ENCODE data around the gene C5orf52.
"Not testable (repeated sequence)": the region's sequence is repeated elsewhere in the genome, so short reads cannot be mapped to it uniquely, and the experiment has no call there.

C5orf52 gene

GRCh38 chr5:157680239-157680638, 8.9 kb downstream of the C5orf52 start:
- Histone ChIP-seq H3K9me3 (no peaks in the 10 kb centered on the region), H3K27me3 (no peaks in the 10 kb centered on the region), H3K4me3 (no peak overlapping the region), H3K36me3 (no peaks in the 10 kb centered on the region), H3K4me1 (no peaks in the 10 kb centered on the region), H3K27ac (no peak overlapping the region)
- intact Hi-C loops (cut with DNase I; ENCODE audit: low total_unique reads): no loop called here
- no peak for TF ChIP-seq CTCF (IDR thresholded peaks at IDR 0.05)
- no peak for DNase-seq

GRCh38 chr5:157681048-157681447, 9.7 kb downstream of the C5orf52 start:
- H3K4me1 ChIP-seq: no peaks in the 10 kb centered on the region
- H3K4me3 ChIP-seq: no peak overlapping the region
- no peak for TF ChIP-seq CTCF (IDR thresholded peaks at IDR 0.05)
- H3K27ac ChIP-seq: no peak overlapping the region
- H3K9me3 ChIP-seq: no peaks in the 10 kb centered on the region
- DNase-seq: no peak
- H3K27me3 ChIP-seq: no peaks in the 10 kb centered on the region
- H3K36me3 ChIP-seq: no peaks in the 10 kb centered on the region
- intact Hi-C loops (cut with DNase I; ENCODE audit: low total_unique reads): no loop called here

GRCh38 chr5:157682257-157682656, 10.9 kb downstream of the C5orf52 start:
- Histone ChIP-seq H3K9me3 (no peaks in the 10 kb centered on the region), H3K4me1 (no peaks in the 10 kb centered on the region), H3K27me3 (no peaks in the 10 kb centered on the region), H3K27ac (no peak overlapping the region), H3K4me3 (no peak overlapping the region), H3K36me3 (no peaks in the 10 kb centered on the region)
- no peak for TF ChIP-seq CTCF (IDR thresholded peaks at IDR 0.05)
- intact Hi-C loops (cut with DNase I; ENCODE audit: low total_unique reads): no loop called here
- DNase-seq: no peak

- H3K27ac ChIP-seq; intact Hi-C loops (cut with DNase I; ENCODE audit: low total_unique reads); H3K9me3 ChIP-seq; H3K4me3 ChIP-seq; DNase-seq; H3K27me3 ChIP-seq; H3K4me1 ChIP-seq; H3K36me3 ChIP-seq: not testable (repeated sequence)
Observed at GRCh38 chr5:157686276-157687197, 15.2 kb downstream of the C5orf52 start.

- intact Hi-C loops (cut with DNase I; ENCODE audit: low total_unique reads): no loop called here
- no peaks in the 10 kb centered on the region for H3K9me3 ChIP-seq
- no peaks in the 10 kb centered on the region for H3K4me1 ChIP-seq
- no peak for TF ChIP-seq CTCF (IDR thresholded peaks at IDR 0.05)
- H3K27ac ChIP-seq: no peak overlapping the region
- no peaks in the 10 kb centered on the region for H3K27me3 ChIP-seq
- DNase-seq: no peak
- no peak overlapping the region for H3K4me3 ChIP-seq
- H3K36me3 ChIP-seq: no peaks in the 10 kb centered on the region
Observed at GRCh38 chr5:157687198-157687554, 15.8 kb downstream of the C5orf52 start.

- no peak for TF ChIP-seq CTCF (IDR thresholded peaks at IDR 0.05)
- Histone ChIP-seq H3K4me3 (no peak overlapping the region), H3K9me3 (no peaks in the 10 kb centered on the region), H3K36me3 (no peaks in the 10 kb centered on the region), H3K4me1 (no peaks in the 10 kb centered on the region), H3K27ac (no peak overlapping the region), H3K27me3 (no peaks in the 10 kb centered on the region)
- intact Hi-C loops (cut with DNase I; ENCODE audit: low total_unique reads): no loop called here
- no peak for DNase-seq
Observed at GRCh38 chr5:157689942-157690689, 18.8 kb downstream of the C5orf52 start.

Data from tibial artery (tissue), 4 donors.